Thoracic aorta (tissue), 2 donors: ENCODE measurements around the gene GAB2. TPM values are rescaled to one million over a fixed set of nuclear protein-coding genes. Genes with fewer than 3 reads are reported as not detected.

Experiments
- ATAC-seq: fragments of 150-250 bp; one replicate; pipeline ENCODE4 v1.8.0; 2017; ENCODE audit warnings: low read depth; ENCODE audit not compliant: insufficient number of reproducible peaks, low FRiP score
- DNase-seq: peaks from one replicate; pipeline ENCODE4 v3.0.0-alpha.2; 2020; ENCODE audit warnings: low spot score
- H3K27ac ChIP-seq, 2 donors: fragments of 200-600 bp; sonication (generic); 1 replicate in 1 of 2; 2 replicates in 1 of 2; pipeline ENCODE4 v1.5.1; 2016; ENCODE audit warnings: mild to moderate bottlenecking in 2 of 2, moderate library complexity in 2 of 2
- H3K27me3 ChIP-seq: fragments of 200-600 bp; sonication (generic); replicated peaks from 2 replicates; pipeline ENCODE4 v1.6.0; 2016; ENCODE audit warnings: mild to moderate bottlenecking; ENCODE audit not compliant: insufficient read depth
- H3K36me3 ChIP-seq: fragments of 200-600 bp; sonication (generic); one replicate; pipeline ENCODE4 v1.5.1; 2016
- H3K4me1 ChIP-seq, 2 donors: fragments of 200-600 bp; sonication (generic); 1 replicate in 1 of 2; 2 replicates in 1 of 2; pipeline versions ENCODE4 v1.5.1 to v1.6.0; 2016; ENCODE audit warnings: low read depth in 2 of 2, mild to moderate bottlenecking in 1 of 2; ENCODE audit not compliant: control insufficient read depth in 1 of 2
- H3K4me3 ChIP-seq: fragments of 200-600 bp; sonication (generic); 2 replicates; pipeline ENCODE4 v1.5.1; 2016; ENCODE audit warnings: mild to moderate bottlenecking
- H3K9me3 ChIP-seq: fragments of 200-600 bp; sonication (generic); 2 replicates; pipeline ENCODE4 v1.5.1; 2016
- CTCF ChIP-seq: fragments of 200-600 bp; sonication (generic); IDR thresholded peaks from one replicate; pipeline ENCODE4 v1.5.1; 2019; ENCODE audit warnings: antibody characterized with exemption
- total RNA-seq, 2 donors: library from RNA; depleted of rRNA; stranded (reverse); fragments of >200 nt; gene quantifications; one replicate each; pipeline versions ENCODE4 v1.1.0 to v1.2.3, GENCODE V29; 2016

Gene GAB2
- total RNA-seq, 2 donors from 2014 or later, result 65.4 to 91.5 TPM

GRCh38 chr11:78400702-78401101 is 16.9 kb downstream of the GAB2 start:
- no peak overlapping the region for H3K4me3 ChIP-seq
- H3K9me3 ChIP-seq, result no peaks in the 10 kb centered on the region
- no peak for DNase-seq
- H3K27me3 ChIP-seq, result no peaks in the 10 kb centered on the region
- H3K4me1 ChIP-seq, result peaks cover 10 to 38% of the 10 kb centered on the region in 2 donors
- no peak overlapping the region for H3K27ac ChIP-seq
- no peak for ATAC-seq
- TF ChIP-seq CTCF, result no peak
- no peaks in the 10 kb centered on the region for H3K36me3 ChIP-seq

- DNase-seq (no peak), ATAC-seq (no peak)
- Histone ChIP-seq H3K27me3 (no peaks in the 10 kb centered on the region), H3K36me3 (no peaks in the 10 kb centered on the region), H3K4me1 (peaks cover 10 to 38% of the 10 kb centered on the region in 2 donors), H3K4me3 (no peak overlapping the region), H3K27ac (peak overlapping the region in 1 of 2 donors; percentile 12), H3K9me3 (no peaks in the 10 kb centered on the region)
- TF ChIP-seq CTCF, result no peak
These were observed 17.5 kb downstream of the GAB2 start for GRCh38 chr11:78400116-78400515.

GRCh38 chr11:78399136-78399535 is 18.5 kb downstream of the GAB2 start:
- no peak for TF ChIP-seq CTCF
- Histone ChIP-seq H3K36me3 (no peaks in the 10 kb centered on the region), H3K9me3 (no peaks in the 10 kb centered on the region), H3K27me3 (no peaks in the 10 kb centered on the region), H3K27ac (no peak overlapping the region), H3K4me1 (peaks cover 9 to 38% of the 10 kb centered on the region in 2 donors), H3K4me3 (no peak overlapping the region)
- no peak for DNase-seq
- ATAC-seq, result no peak

DNA sequence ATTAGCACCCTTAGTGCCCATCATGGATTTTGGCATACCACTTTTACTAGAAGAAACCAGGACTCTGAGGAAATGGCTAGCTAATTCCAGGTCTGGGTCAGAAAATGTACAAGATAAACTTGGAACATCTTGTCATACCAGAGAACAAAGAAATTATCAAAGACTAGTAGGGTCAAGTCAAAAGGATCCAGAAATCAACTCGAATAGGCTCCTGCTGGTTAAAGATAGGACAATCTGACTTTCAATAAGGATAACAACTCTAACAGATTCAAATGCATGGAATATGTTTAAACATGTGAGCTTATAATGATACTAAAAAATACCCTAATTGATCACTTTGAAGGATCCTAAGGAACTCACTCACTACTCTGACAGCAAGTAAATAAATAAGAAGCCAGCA is 18.9 kb downstream of the GAB2 start:
- no peak for TF ChIP-seq CTCF
- no peaks in the 10 kb centered on the region for H3K27me3 ChIP-seq
- ATAC-seq, result no peak

GRCh38 chr11:78397398-78397797 is 20.2 kb downstream of the GAB2 start:
- no peak for TF ChIP-seq CTCF
- no peak for ATAC-seq
- no peaks in the 10 kb centered on the region for H3K27me3 ChIP-seq
- no peak overlapping the region for H3K4me3 ChIP-seq
- H3K9me3 ChIP-seq, result no peaks in the 10 kb centered on the region
- no peaks in the 10 kb centered on the region for H3K36me3 ChIP-seq
- H3K4me1 ChIP-seq, result peaks cover 18 to 36% of the 10 kb centered on the region in 2 donors
- no peak overlapping the region for H3K27ac ChIP-seq
- DNase-seq, result no peak

More for the DNA sequence above, 18.9 kb downstream of the GAB2 start:
- DNase-seq, result no peak
- no peak overlapping the region for H3K4me3 ChIP-seq
- no peak overlapping the region for H3K27ac ChIP-seq
- no peaks in the 10 kb centered on the region for H3K36me3 ChIP-seq
- peaks cover 6 to 36% of the 10 kb centered on the region in 2 donors for H3K4me1 ChIP-seq
- H3K9me3 ChIP-seq, result no peaks in the 10 kb centered on the region
